Occipital lobe (tissue), 2 donors: ENCODE results near the gene FAM168A. TPM values are rescaled to one million over a fixed set of nuclear protein-coding genes. Genes with fewer than 3 reads are reported as not detected.

Source experiments
- DNase-seq: peaks from one replicate; lab custom pipeline; 2025; lab: John Stamatoyannopoulos, UW
- total RNA-seq: library from RNA; depleted of rRNA; stranded (reverse); fragments of >200 nt; gene quantifications from one replicate; pipeline ENCODE4 v1.2.3, GENCODE V29; 2014

Gene FAM168A
- total RNA-seq, 1 donor from 2014 or later: 70.3 TPM

- no peak for DNase-seq
Measured at GRCh38 chr11:73429121-73429750, 168.7 kb downstream of the FAM168A start.

- DNase-seq: no peak
Measured at GRCh38 chr11:73428699-73429098, 169.2 kb downstream of the FAM168A start.

- no peak for DNase-seq
Measured at GRCh38 chr11:73428227-73428626, 169.7 kb downstream of the FAM168A start.

- DNase-seq: no peak
Measured at GRCh38 chr11:73426219-73426850, 171.6 kb downstream of the FAM168A start.

GRCh38 chr11:73425108-73425507 is 172.8 kb downstream of the FAM168A start:
- no peak for DNase-seq

DNA sequence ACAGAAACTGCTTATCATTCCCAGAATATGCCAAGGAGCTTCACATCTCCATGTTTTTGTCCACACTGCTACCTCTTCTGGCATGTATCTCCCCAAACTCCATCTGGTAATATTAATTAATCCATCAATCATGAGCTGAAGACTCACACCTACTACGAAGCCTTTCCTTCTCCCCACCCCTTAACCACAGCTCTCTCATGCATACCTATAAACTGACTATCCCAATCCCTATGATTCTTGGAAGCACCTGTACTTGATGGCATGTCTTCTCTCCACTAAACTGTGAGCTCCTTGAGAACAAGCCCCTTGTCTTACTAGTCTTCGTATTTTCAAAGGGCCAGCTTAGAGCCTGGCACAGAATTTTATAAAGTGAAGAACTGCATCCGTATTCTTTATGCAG is 174.4 kb downstream of the FAM168A start:
- no peak for DNase-seq

DNA sequence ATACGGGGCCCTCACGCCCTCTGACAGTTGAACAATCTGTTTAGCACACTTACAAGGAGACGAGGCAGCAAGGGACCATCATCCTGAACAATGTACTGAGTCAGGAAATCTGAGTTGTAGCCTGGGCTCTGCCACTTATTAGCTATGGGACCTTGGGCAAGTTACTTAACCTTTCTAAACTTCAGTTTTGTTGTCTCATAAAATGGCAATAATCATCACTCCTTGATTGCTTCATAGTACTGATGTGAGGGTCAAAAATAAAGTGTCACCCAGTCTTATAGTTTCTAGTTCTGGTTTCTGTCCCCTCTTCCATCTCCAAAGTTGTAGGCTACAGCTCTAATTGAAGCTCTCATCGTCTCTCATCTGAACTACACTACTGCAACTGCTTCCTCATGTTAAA is 175.0 kb downstream of the FAM168A start:
- DNase-seq: no peak

DNA sequence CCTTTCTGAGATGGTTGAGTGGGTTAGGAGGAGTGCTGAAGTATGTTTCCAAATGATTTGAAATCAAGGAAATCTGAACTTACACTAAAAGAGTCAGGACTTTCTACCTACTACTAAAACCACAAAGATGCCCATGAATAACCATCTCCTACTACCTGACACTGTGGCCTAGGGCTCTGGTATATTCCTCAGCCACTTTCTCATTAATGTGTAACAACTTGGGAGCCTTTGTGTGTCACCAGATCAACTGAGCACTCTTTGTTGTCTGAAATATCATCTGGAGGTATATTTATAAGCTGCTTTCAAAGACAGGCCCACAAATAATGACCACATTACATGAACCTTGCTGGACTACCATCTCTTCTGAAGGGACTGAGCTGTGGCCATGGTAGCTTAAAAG is 177.8 kb downstream of the FAM168A start:
- no peak for DNase-seq

DNA sequence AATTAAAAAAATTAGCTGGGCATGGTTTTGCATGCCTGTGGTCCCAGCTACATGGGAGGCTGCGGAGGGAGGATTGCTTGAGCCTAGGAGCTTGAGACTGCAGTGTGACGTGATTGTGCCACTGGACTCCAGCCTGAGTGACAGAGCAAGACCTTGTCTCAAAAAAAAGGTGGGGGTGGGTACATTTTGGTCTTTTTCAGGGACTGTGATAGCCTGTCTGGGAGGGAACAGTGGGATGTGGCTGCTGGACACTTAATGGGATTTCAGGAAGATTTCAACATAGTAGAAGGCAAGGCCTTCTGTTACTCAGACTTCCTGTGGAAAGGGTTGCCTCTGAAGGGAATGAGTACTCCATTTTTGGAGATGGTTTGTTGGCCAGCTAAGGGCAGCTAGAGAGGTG is 181.1 kb downstream of the FAM168A start:
- DNase-seq: no peak

DNA sequence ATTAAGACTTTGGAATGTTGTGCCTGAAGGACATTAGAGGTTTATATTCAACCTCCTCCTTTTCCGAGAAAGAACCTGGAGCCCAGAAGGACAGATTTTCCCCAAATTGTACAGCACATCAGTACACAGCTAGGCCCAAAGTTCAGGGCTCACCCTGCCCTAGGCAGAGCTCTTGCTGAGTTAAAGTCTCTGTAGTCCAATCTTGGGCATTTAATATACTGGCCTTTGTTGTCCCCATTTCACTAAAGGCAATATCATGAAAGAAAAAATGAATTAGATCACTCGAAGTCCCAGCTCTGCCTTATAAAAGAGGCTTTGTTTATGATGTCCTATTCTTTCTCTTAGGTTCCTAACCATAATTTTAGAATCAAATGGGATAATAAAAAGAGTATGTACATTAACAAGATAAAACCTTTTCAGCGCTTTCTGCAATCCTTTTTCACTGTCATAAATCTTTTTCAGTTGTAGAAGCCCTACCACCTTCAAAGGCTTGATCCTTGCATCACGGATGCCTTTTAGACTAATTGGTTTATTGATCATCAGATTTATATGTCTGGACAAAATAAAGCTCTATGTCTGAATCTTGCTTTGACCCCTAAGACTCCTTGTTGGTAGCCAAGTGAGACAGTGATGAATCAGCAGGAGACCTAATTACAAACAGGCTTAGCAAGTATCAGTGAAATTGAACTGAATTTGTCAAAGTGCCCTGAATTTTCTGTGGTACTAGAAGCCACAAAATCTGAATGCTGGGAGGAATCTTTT is 181.9 kb downstream of the FAM168A start:
- DNase-seq: no peak

DNA sequence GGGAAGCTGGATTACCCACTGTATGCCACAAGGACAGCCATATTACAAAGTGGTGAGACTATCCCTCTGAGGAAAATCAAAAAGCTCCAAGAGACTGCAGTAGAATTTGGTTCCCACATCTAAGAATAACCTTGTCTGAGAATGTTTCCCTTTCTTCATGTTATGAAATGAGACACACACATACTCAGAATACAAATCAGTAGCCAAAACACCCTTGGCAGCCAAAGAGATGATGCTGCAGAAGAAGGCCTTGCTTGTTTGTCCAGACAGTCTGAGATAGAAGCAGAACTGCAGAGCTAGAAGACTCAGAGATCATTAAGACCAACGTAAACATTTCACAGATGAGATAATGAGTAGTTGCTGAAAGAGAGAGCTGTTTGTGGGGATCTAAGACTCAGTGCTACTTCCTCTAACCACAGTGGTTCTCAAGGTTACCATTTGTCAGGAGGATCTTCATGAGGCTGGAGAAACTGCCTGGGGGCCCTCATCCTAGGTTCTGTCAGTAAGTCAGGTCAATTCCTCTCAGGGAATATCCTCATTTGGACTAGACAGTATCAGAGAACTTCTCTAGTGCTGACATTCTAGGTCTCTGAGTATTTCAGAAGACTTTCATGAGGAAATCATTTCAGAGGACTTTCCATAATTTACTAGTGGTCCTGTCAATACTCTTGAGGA is 182.8 kb downstream of the FAM168A start:
- DNase-seq: no peak

- DNase-seq: no peak
Measured at GRCh38 chr11:73413256-73413655, 184.7 kb downstream of the FAM168A start.

GRCh38 chr11:73412308-73412707 is 185.6 kb downstream of the FAM168A start:
- no peak for DNase-seq

DNA sequence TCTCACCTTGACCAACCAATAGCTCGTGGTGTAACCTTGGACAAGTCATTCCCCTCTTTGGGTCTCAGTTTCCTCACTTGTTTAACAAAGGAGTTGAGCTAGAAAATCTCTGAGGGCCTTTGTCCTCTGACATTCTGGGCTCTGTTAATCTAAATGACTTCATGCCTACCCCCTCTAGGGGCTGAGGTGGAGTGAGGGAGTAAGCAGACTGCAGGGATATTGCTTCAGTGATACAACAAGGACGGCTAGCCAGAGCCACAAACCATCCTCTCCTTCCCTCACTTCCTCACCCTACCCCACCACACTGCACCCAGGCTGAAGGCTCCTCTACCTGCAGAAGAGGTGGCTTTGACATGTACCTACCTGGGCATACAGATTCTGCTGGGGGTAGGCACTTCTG is 186.9 kb downstream of the FAM168A start:
- no peak for DNase-seq

DNA sequence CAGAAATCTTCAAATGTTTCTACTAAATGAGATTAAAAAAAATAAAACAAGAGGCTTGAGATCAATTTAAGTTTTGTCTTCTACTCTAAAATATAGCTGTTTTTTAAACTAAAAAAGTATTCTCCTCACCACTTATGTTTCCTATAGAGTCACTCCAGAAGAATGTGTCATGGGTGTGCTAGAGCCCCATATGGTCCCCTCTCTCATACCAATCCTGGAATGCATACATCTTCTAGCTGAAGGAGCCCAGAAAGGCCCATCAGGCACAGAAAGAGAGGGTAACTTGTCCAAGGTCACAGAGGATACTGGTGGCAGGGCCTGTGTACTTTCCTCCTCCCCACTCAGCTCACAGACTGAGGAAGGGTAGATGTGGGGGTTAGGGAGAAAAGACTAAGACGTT is 187.3 kb downstream of the FAM168A start:
- no peak for DNase-seq

- no peak for DNase-seq
Measured at GRCh38 chr11:73409431-73409830, 188.5 kb downstream of the FAM168A start.

DNA sequence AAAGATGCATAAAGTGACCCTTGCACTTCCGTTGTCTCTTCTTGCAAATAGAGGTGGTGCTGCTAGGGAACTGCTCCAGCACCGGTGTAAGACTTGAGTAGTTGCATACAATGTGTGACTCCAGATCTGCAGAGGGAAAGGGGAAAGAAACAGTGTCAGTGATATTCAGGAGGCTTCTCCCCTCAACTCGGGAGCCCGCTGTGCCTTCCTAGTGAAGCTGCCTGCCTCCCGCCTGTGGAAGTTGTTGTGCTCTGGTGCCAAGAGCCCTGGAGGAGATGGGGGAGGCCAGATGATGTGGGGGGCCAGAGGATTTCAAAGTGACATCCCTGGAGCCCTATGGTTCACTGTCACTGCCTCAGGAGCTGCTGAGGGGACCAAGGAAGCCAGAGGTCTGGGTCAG is 191.3 kb downstream of the FAM168A start:
- DNase-seq: no peak

DNA sequence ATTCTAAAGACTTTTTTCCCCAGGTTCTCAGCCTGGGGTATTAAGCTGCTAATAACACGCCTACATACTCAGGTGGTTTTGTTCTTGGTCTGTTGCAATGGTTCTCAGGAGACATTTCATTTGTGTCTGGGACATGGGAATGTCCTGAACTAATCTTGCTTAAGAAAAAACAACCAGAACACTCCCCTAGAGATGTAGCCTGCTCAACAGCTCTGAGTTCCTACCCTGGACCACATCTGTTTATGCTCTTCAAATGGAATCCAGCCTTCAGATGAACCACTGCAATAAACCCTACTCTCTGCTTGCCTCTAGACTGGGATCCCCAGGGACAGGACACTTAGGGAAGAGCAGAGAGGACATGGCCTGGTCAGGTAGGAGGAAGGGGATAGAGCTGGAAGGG is 191.8 kb downstream of the FAM168A start:
- DNase-seq: no peak

DNA sequence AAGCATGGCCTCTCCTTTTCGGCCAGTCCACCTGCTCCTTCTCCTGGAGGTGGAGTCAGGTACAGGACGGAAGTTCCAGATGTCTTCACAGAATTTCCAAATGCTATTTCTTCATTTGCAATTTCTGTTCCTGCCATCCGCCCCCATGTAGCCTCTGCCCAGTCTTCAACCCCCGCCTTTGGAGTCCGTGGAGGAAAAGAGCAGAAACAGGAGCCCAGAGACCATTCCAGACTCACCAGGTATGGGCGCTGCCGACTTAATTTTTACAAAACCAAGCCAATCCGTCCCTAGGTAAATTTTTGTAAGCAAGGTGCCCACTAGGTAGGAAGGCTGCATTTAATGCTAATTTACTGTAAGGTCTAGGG is 192.8 kb downstream of the FAM168A start:
- DNase-seq: no peak

DNA sequence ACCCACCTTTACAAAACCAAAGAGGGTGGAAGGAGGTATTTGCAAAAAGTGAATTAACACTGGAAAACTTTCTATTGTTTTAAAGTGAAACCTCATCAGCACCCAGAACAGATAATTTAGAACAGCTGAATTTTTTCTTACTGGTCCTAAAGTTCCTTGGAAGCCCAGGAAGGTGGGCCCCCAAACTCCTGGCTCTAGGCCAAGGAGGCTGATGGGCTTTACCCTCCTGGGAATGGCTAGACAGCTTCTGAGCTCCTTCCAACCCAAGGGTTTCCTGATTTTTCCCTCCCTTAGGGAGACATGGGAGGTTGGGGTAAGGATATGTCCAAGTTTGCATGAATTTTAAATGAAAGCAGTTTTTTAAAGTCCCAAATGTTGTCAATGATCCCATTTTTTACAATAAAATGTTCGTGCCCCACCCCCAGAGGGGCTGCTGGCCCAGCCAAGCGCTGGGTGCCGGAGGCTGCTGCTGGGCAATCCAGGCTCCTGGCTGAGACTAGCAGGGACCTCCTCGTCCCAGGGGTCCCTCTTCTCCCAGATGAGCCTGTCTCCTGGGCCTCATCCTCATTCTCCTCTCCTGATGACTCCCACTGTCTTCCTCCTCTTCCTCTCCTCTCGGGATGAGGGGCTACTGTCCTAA is 193.3 kb downstream of the FAM168A start:
- DNase-seq: no peak

GRCh38 chr11:73404048-73404447 is 193.9 kb downstream of the FAM168A start:
- DNase-seq: peak; percentile 26

DNA sequence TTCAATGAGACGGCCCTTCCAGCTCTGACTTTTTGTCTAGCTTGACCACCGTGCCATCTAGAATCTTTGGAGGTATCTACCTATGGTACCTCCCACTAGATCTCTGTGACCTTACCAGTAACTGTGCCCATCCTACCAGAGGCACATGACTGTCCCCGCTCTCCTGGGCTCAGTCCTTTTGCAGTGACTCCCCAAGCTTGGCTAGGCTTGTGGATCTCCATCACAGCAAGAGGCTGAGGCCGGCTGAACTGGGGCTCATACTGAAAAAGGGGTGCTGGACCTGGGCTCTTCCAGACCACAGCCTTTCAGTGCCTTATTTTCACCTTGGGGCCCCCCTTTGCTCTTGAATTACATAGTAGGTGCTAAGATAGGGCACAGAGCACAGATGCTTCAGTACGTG is 194.4 kb downstream of the FAM168A start:
- DNase-seq: no peak
